ENCODE results near the gene MIF4GD.

DNA sequence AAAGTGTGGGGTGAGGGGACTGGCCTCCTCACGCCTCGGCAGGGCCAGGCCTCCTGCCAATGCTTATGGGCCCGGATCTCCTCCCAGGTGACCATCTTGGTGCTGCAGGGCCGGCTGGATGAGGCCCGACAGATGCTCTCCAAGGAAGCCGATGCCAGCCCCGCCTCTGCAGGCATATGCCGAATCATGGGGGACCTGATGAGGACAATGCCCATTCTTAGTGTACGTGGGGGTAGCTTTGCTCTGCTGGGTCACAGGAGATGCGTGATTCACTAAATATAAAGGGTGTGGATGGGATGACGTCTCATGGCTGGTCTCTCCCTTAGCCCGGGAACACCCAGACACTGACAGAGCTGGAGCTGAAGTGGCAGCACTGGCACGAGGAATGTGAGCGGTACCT is 46.0 kb downstream of the MIF4GD start:
- TF ChIP-seq POLR2A (IDR thresholded peaks at IDR 0.05; ENCODE audit: low read length) (no peak), GATA1 (IDR thresholded peaks at IDR 0.05; ENCODE audit: low read depth, low read length) (no peak)
